ENCODE data around the gene TRIM44.
A peak's percentile ranks its signal among the peaks of the same experiment; 100 is the strongest.

TRIM44 gene

GRCh38 chr11:35662649-35663407 lies at the start of gene TRIM44:
TRIM44 (plus strand) TSS chr11:35662775; CDS start chr11:35663112, 337 bp downstream.
- peak; percentile 28 for DNase-seq

- DNase-seq = no peak
Observed at GRCh38 chr11:35614939-35615569, 47.5 kb upstream of the TRIM44 start.

- no peak for DNase-seq
Observed at GRCh38 chr11:35615921-35616900, 46.4 kb upstream of the TRIM44 start.

- DNase-seq = no peak
Observed at GRCh38 chr11:35617316-35617686, 45.3 kb upstream of the TRIM44 start.

GRCh38 chr11:35617687-35618496 lies 44.7 kb upstream of the TRIM44 start, which contains the start of gene FJX1:
FJX1 (plus strand) TSS chr11:35618460; CDS start chr11:35618637, 177 bp downstream.
- no peak for DNase-seq

- no peak for DNase-seq
Observed at GRCh38 chr11:35618497-35619115, 44.0 kb upstream of the TRIM44 start.

- DNase-seq = no peak
Observed at GRCh38 chr11:35619116-35619854, 43.3 kb upstream of the TRIM44 start.

GRCh38 chr11:35619855-35620640 lies 42.5 kb upstream of the TRIM44 start:
- no peak for DNase-seq

GRCh38 chr11:35620795-35621194 lies 41.8 kb upstream of the TRIM44 start:
- no peak for DNase-seq

GRCh38 chr11:35621620-35622019 lies 41.0 kb upstream of the TRIM44 start:
- no peak for DNase-seq

- DNase-seq = no peak
Observed at GRCh38 chr11:35622070-35622469, 40.5 kb upstream of the TRIM44 start.

- no peak for DNase-seq
Observed at GRCh38 chr11:35623621-35624168, 38.9 kb upstream of the TRIM44 start.

GRCh38 chr11:35624316-35624715 lies 38.3 kb upstream of the TRIM44 start:
- DNase-seq = no peak

GRCh38 chr11:35624781-35625180 lies 37.8 kb upstream of the TRIM44 start:
- no peak for DNase-seq

- no peak for DNase-seq
Observed at GRCh38 chr11:35626501-35626900, 36.1 kb upstream of the TRIM44 start.

GRCh38 chr11:35629511-35629910 lies 33.1 kb upstream of the TRIM44 start:
- DNase-seq = no peak

GRCh38 chr11:35629914-35630313 lies 32.7 kb upstream of the TRIM44 start:
- no peak for DNase-seq

GRCh38 chr11:35631891-35632290 lies 30.7 kb upstream of the TRIM44 start:
- DNase-seq = no peak

- DNase-seq = no peak
Observed at GRCh38 chr11:35632301-35632700, 30.3 kb upstream of the TRIM44 start.

- no peak for DNase-seq
Observed at GRCh38 chr11:35633827-35634423, 28.6 kb upstream of the TRIM44 start.
